PC-9 (cell line): ENCODE data around the gene IRF7.

Experiments
- EZH2 ChIP-seq: fragments of 200-600 bp; sonication (generic); IDR thresholded peaks from 2 replicates; pipeline ENCODE4 v1.8.0; 2017; ENCODE audit warnings: antibody characterized with exemption, low read depth
- TF ChIP-seq, protein P1 (sequence below): fragments of 200-600 bp; sonication (generic); conservative IDR thresholded peaks from 2 replicates; pipeline ENCODE4 v1.6.1; 2017; ENCODE audit warnings: mixed run types, antibody characterized with exemption, mild to moderate bottlenecking, moderate library complexity

- TF ChIP-seq EZH2 = no peak
- TF ChIP-seq, protein P1, sequence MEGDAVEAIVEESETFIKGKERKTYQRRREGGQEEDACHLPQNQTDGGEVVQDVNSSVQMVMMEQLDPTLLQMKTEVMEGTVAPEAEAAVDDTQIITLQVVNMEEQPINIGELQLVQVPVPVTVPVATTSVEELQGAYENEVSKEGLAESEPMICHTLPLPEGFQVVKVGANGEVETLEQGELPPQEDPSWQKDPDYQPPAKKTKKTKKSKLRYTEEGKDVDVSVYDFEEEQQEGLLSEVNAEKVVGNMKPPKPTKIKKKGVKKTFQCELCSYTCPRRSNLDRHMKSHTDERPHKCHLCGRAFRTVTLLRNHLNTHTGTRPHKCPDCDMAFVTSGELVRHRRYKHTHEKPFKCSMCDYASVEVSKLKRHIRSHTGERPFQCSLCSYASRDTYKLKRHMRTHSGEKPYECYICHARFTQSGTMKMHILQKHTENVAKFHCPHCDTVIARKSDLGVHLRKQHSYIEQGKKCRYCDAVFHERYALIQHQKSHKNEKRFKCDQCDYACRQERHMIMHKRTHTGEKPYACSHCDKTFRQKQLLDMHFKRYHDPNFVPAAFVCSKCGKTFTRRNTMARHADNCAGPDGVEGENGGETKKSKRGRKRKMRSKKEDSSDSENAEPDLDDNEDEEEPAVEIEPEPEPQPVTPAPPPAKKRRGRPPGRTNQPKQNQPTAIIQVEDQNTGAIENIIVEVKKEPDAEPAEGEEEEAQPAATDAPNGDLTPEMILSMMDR = no peak
Measured at GRCh38 chr11:606245-606644, 9.5 kb downstream of the IRF7 start.
